Measurements from ENCODE around the gene IP6K2. TPM values are rescaled to one million over a fixed set of nuclear protein-coding genes. Genes with fewer than 3 reads are reported as not detected.

The IP6K2 gene
- total and polyA plus RNA-seq, 8 donors: 58.6 to 231 (median 210) TPM

DNA sequence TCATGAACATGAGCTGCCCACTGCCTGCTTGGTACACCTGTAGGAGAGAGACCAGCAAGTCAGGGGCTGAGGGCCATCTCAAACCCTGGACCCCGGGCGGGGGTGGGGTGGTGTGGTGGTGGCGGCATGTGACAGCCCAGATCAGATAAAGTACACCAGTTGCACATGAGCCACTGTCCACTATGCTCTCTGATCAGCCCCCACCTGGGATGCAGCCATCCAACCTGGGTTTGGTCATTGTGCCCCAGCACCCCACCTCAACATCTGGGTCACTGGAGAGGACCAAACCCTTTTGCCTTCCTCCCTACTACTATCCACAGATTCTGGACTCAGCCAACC, 28.3 kb downstream of the IP6K2 start:
- DNase-seq: no peak
- H3K36me3 ChIP-seq: peaks cover 3 to 67% of the 10 kb centered on the region in 2 donors
- TF ChIP-seq, protein P1, sequence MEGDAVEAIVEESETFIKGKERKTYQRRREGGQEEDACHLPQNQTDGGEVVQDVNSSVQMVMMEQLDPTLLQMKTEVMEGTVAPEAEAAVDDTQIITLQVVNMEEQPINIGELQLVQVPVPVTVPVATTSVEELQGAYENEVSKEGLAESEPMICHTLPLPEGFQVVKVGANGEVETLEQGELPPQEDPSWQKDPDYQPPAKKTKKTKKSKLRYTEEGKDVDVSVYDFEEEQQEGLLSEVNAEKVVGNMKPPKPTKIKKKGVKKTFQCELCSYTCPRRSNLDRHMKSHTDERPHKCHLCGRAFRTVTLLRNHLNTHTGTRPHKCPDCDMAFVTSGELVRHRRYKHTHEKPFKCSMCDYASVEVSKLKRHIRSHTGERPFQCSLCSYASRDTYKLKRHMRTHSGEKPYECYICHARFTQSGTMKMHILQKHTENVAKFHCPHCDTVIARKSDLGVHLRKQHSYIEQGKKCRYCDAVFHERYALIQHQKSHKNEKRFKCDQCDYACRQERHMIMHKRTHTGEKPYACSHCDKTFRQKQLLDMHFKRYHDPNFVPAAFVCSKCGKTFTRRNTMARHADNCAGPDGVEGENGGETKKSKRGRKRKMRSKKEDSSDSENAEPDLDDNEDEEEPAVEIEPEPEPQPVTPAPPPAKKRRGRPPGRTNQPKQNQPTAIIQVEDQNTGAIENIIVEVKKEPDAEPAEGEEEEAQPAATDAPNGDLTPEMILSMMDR (IDR thresholded peaks at IDR 0.05): no peak
- H3K27ac ChIP-seq: no peak overlapping the region
- no peaks in the 10 kb centered on the region for H3K9me3 ChIP-seq
- H3K27me3 ChIP-seq: no peaks in the 10 kb centered on the region
- intact Hi-C loops (cut with DNase I): no loop called here
- ATAC-seq: no peak
- peaks cover 8 to 25% of the 10 kb centered on the region in 2 donors for H3K4me1 ChIP-seq
- no peak overlapping the region for H3K4me3 ChIP-seq

DNA sequence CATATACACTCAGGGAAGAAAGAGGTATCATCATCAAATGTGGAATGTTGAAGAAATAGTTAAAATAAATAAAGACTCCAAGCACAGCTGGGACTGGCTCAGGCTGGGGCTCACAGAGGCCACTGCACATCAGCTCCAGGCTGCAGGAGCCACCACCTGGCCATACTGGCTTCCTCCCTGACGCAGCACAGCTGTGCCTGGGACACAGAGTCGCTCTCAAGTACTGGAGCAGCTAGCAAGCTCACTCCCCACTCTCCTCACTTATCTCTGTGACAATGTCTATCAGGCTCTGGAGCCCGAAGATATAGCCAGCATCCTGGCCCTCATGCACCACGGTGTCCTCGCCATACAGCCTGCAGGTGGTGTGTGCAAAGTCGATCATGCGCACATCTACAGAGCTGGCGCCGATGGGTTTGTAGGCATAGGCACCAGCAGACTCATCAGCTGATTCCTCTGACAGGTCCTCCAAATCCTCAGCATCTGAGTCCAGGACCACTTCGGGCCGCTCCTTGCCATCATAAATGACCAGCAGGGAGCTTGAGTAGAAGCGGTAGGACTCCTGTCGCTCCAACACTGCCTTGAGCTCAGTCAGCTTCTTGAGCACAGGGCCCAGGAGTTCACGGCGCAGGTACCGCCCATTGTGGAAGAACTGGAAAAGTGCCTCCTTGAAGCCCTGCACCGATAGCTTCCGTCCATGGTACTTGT, 28.8 kb downstream of the IP6K2 start:
- Histone ChIP-seq H3K4me3 (no peak overlapping the region), H3K36me3 (peaks cover 0 to 62% of the 10 kb centered on the region in 2 donors), H3K27ac (no peak overlapping the region), H3K27me3 (no peaks in the 10 kb centered on the region), H3K4me1 (peaks cover 8 to 25% of the 10 kb centered on the region in 2 donors), H3K9me3 (no peaks in the 10 kb centered on the region)
- TF ChIP-seq, protein P1 (IDR thresholded peaks at IDR 0.05): no peak
- intact Hi-C loops (cut with DNase I): no loop called here
- ATAC-seq (no peak), DNase-seq (no peak)

DNA sequence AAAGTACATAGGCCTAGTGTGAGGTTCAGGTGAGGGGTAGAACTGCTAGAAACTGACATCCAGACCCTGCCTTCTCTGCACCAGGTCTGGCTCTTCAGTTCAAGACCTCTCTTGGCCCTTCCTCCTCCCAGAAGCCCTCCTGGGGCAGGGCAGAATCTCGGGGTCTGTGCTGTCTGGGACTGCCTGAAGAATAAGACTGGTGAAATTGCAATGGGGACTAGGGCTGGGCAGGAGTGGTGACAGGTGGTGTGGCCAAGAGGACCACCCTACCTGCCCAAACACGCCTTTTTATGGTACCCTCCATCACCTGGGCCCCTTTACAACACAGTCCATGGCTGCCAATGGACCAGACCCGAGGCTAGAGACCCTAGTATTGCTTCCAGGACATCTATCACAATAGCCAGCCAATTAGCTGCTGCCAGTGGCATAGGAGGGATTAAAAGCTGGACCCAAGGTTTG, 29.8 kb downstream of the IP6K2 start:
- Histone ChIP-seq H3K27me3 (no peaks in the 10 kb centered on the region), H3K4me1 (peaks cover 8 to 25% of the 10 kb centered on the region in 2 donors), H3K36me3 (peaks cover 0 to 54% of the 10 kb centered on the region in 2 donors), H3K27ac (no peak overlapping the region), H3K9me3 (no peaks in the 10 kb centered on the region), H3K4me3 (no peak overlapping the region)
- DNase-seq (no peak), ATAC-seq (no peak)
- intact Hi-C loops (cut with DNase I): no loop called here
- TF ChIP-seq, protein P1 (IDR thresholded peaks at IDR 0.05): no peak

DNA sequence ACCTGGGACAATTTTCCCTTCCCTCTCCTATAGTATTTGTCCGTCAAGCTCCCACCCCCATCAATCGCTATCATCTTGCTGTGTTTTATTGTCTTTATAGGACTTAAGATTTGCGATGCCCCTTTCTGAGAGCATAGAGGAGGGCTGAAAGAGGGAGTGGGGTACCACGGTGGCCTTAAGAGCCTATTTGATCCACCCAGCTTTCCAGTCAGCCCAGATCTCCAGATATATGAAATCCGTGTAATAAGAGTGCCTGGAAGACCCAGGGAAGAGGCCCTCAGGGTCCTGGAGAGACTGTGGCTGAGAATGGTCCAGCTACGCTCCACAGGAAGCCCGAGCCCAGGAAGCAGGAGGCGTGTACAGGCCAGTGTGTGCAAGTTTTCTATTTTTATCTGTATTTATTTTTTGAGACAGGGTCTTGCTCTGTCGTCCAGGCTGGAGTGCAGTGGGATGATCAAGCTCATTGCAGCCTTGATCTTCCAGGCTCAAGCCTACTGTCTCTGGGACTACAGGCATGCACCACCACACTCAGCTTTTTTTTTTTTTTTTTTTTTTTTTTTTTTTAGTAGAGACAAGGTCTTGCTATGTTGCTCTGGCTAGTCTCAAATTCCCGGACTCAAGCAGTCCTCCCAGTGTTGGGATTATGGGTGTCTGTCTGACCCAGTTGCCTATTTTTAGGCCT, 30.3 kb downstream of the IP6K2 start:
- Histone ChIP-seq H3K36me3 (peaks cover 0 to 54% of the 10 kb centered on the region in 2 donors), H3K27me3 (no peaks in the 10 kb centered on the region), H3K4me1 (peaks cover 8 to 25% of the 10 kb centered on the region in 2 donors), H3K27ac (peak overlapping the region in 1 of 2 donors; percentile 83), H3K9me3 (no peaks in the 10 kb centered on the region), H3K4me3 (peak overlapping the region in 1 of 2 donors; percentile 78)
- TF ChIP-seq, protein P1 (IDR thresholded peaks at IDR 0.05): no peak
- DNase-seq: no peak
- intact Hi-C loops (cut with DNase I): no loop called here
- ATAC-seq: no peak
